Keratinocyte (primary cell): ENCODE measurements around the gene GABRR1. TPM values are rescaled to one million over a fixed set of nuclear protein-coding genes. Genes with fewer than 3 reads are reported as not detected.

Source experiments
- DNase-seq: peaks from one replicate; pipeline ENCODE4 v3.0.0-alpha.2; 2011; ENCODE audit warnings: low read depth, missing footprints, low spot score
- FAIRE-seq: peaks from 2 replicates; lab custom pipeline; 2011; peaks lifted over from hg19 to GRCh38; lab: Jason Lieb, UNC
- H2AFZ ChIP-seq: 2 replicates; pipeline ENCODE4 v1.6.0; 2012; ENCODE audit warnings: low read length, control low read depth, inconsistent platforms; ENCODE audit not compliant: control insufficient read depth
- H3K27ac ChIP-seq: 2 replicates; pipeline ENCODE4 v1.5.1; 2011; ENCODE audit warnings: low read length; ENCODE audit not compliant: control insufficient read depth, insufficient read depth
- H3K27me3 ChIP-seq: 3 replicates; pipeline ENCODE4 v1.6.0; 2011; ENCODE audit warnings: low read length; ENCODE audit not compliant: control insufficient read depth, insufficient read depth; ENCODE audit errors: extremely low read depth
- H3K36me3 ChIP-seq, 2 experiments: 2 replicates in 1 of 2; 3 replicates in 1 of 2; pipeline ENCODE4 v1.5.1; 2011; ENCODE audit warnings: low read length in 2 of 2, mild to moderate bottlenecking in 1 of 2; ENCODE audit not compliant: control insufficient read depth in 2 of 2, insufficient read depth in 2 of 2; ENCODE audit errors: extremely low read depth in 1 of 2
- H3K4me1 ChIP-seq: 3 replicates; pipeline ENCODE4 v1.5.1; 2011; ENCODE audit warnings: low read length; ENCODE audit not compliant: control insufficient read depth, insufficient read depth; ENCODE audit errors: extremely low read depth
- H3K4me2 ChIP-seq: 3 replicates; pipeline ENCODE4 v1.6.0; 2011; ENCODE audit warnings: low read depth, low read length; ENCODE audit not compliant: control insufficient read depth, insufficient read depth; ENCODE audit errors: extremely low read depth
- H3K4me3 ChIP-seq, 3 experiments: fragments of 200-600 bp in 1 of 3; sonication (generic) in 1 of 3; 2 replicates in 2 of 3; 3 replicates in 1 of 3; pipeline ENCODE4 v1.5.1; 2011 to 2016; ENCODE audit warnings: low read length in 3 of 3, mild to moderate bottlenecking in 3 of 3, control low read depth in 2 of 3, inconsistent platforms in 1 of 3, low read depth in 1 of 3, mixed read lengths in 1 of 3, mixed run types in 1 of 3, moderate library complexity in 1 of 3; ENCODE audit not compliant: control insufficient read depth in 2 of 3, insufficient read depth in 2 of 3; ENCODE audit errors: extremely low read depth in 1 of 3
- H3K79me2 ChIP-seq: 2 replicates; pipeline ENCODE4 v1.6.0; 2012; ENCODE audit warnings: low read length; ENCODE audit not compliant: control insufficient read depth, insufficient read depth
- H3K9ac ChIP-seq: 3 replicates; pipeline ENCODE4 v1.6.0; 2011; ENCODE audit warnings: low read length; ENCODE audit not compliant: control insufficient read depth, insufficient read depth; ENCODE audit errors: extremely low read depth
- H3K9me1 ChIP-seq: 3 replicates; pipeline ENCODE4 v1.6.0; 2011; ENCODE audit warnings: low read length; ENCODE audit not compliant: control insufficient read depth, insufficient read depth; ENCODE audit errors: extremely low read depth
- H3K9me3 ChIP-seq: 2 replicates; pipeline ENCODE4 v1.5.1; 2012; ENCODE audit warnings: low read depth, low read length; ENCODE audit not compliant: control insufficient read depth
- H4K20me1 ChIP-seq: 3 replicates; pipeline ENCODE4 v1.6.0; 2011; ENCODE audit warnings: low read length; ENCODE audit not compliant: control insufficient read depth, insufficient read depth; ENCODE audit errors: extremely low read depth
- EZH2 ChIP-seq: IDR thresholded peaks from one replicate; pipeline ENCODE4 v1.6.1; 2012; ENCODE audit warnings: inconsistent platforms, mild to moderate bottlenecking, low read length, moderate library complexity
- dilution Hi-C: fragments of 300-500 bp; cut with MboI; formaldehyde crosslinking; loops from one replicate; pipeline ENCODE4 v1.7.0; 2020; ENCODE audit warnings: low sequenced_read_pairs; ENCODE audit not compliant: extremely low pct_ligation_motif_present
- polyA plus RNA-seq, 5 experiments: library from polyadenylated mRNA; depleted of rRNA in 3 of 5; stranded (reverse) in 3 of 5; stranded (forward) in 1 of 5; unstranded in 1 of 5; fragments of >200 nt; gene quantifications; 1 replicate in 1 of 5; 2 replicates in 3 of 5; 3 replicates in 1 of 5; pipeline versions ENCODE4 v1.2.1 to v1.2.3, GENCODE V29; 2011 to 2012; ENCODE audit warnings: missing spikeins in 2 of 5, low read depth in 1 of 5, low replicate concordance in 1 of 5
- TF ChIP-seq, protein P1 (sequence below), 3 experiments: IDR thresholded peaks in 1 of 3; conservative IDR thresholded peaks in 1 of 3; optimal IDR thresholded peaks in 1 of 3; 2 replicates in 2 of 3; 3 replicates in 1 of 3; pipeline versions ENCODE3 to v1.5.1; 2011; ENCODE audit warnings: low read length in 3 of 3, mild to moderate bottlenecking in 3 of 3, moderate library complexity in 2 of 3, control low read depth in 1 of 3, inconsistent platforms in 1 of 3; ENCODE audit not compliant: insufficient read depth in 2 of 3; ENCODE audit errors: extremely low read depth in 1 of 3

The GABRR1 gene
- polyA plus RNA-seq, 1 donor (not counting 4 experiments of a cell fraction or from before 2014, with no cell fraction given), result 0.04 TPM

GRCh38 chr6:89154131-89154530 lies 63.0 kb downstream of the GABRR1 start:
- H3K27ac ChIP-seq, result no peak overlapping the region
- H3K79me2 ChIP-seq, result no peaks in the 10 kb centered on the region
- H2AFZ ChIP-seq, result no peak overlapping the region
- DNase-seq (no peak), FAIRE-seq (no peak)
- H3K36me3 ChIP-seq, result peaks cover 0 to 2% of the 10 kb centered on the region in 2 experiments
- H3K4me3 ChIP-seq, result no peak overlapping the region
- dilution Hi-C loops, result no loop called here
- H3K4me1 ChIP-seq, result no peaks in the 10 kb centered on the region
- H3K9ac ChIP-seq, result no peak overlapping the region
- no peaks in the 10 kb centered on the region for H3K9me3 ChIP-seq
- no peaks in the 10 kb centered on the region for H3K27me3 ChIP-seq
- TF ChIP-seq EZH2, result no peak
- TF ChIP-seq, protein P1, sequence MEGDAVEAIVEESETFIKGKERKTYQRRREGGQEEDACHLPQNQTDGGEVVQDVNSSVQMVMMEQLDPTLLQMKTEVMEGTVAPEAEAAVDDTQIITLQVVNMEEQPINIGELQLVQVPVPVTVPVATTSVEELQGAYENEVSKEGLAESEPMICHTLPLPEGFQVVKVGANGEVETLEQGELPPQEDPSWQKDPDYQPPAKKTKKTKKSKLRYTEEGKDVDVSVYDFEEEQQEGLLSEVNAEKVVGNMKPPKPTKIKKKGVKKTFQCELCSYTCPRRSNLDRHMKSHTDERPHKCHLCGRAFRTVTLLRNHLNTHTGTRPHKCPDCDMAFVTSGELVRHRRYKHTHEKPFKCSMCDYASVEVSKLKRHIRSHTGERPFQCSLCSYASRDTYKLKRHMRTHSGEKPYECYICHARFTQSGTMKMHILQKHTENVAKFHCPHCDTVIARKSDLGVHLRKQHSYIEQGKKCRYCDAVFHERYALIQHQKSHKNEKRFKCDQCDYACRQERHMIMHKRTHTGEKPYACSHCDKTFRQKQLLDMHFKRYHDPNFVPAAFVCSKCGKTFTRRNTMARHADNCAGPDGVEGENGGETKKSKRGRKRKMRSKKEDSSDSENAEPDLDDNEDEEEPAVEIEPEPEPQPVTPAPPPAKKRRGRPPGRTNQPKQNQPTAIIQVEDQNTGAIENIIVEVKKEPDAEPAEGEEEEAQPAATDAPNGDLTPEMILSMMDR (optimal IDR thresholded peaks at IDR 0.05 in 1 of 3, IDR thresholded peaks at IDR 0.05 in 1 of 3, conservative IDR thresholded peaks at IDR 0.05 in 1 of 3; ENCODE audit: extremely low read depth in 1 of 3, insufficient read depth in 2 of 3, low read length in 3 of 3), result no peak
- H3K9me1 ChIP-seq, result no peaks in the 10 kb centered on the region
- no peak overlapping the region for H3K4me2 ChIP-seq
- no peaks in the 10 kb centered on the region for H4K20me1 ChIP-seq

DNA sequence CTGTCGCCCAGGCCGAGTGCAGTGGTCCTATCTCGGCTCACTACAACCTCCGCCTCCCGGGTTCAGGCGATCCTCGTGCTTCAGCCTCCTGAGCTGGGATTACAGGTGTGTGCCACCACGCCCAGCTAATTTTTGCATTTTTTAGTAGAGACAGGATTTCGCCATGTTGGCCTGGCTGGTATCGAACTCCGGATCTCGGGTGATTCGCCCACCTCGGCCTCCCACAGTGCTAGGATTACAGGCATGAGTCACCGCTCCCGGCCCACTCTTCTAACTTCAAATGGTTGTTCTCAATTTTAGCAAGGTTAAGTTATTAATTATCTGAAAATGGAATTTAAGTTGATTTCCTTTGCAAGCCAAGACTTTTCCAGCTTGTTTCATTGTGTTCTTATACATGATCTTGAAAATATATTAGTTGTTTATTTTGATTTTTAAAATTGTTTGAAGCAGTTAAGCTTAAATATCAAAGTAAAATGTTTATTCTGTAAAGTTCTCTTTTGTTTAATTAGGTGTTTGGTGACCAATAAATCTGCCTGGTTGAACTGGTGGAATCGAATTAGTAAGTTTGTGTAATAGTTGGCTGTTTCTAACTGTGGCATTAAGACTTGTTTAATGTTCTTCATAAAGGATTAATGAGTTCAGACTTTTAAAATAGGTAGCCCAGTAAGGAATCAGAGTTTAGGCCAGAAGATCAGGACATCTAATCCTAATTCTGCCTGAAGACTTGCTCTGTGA lies 69.0 kb downstream of the GABRR1 start:
- DNase-seq, result no peak
- no peak overlapping the region for H3K4me2 ChIP-seq

More for the DNA sequence above, 69.0 kb downstream of the GABRR1 start:
- no peak for FAIRE-seq
- Histone ChIP-seq H3K27me3 (no peaks in the 10 kb centered on the region), H3K4me1 (no peaks in the 10 kb centered on the region), H3K36me3 (no peaks in the 10 kb centered on the region), H3K27ac (no peak overlapping the region), H3K4me3 (no peak overlapping the region), H3K9ac (no peak overlapping the region), H3K9me1 (no peaks in the 10 kb centered on the region), H2AFZ (no peak overlapping the region), H3K9me3 (no peaks in the 10 kb centered on the region), H3K79me2 (peaks cover 3% of the 10 kb centered on the region), H4K20me1 (no peaks in the 10 kb centered on the region)
- dilution Hi-C loops, result no loop called here
- TF ChIP-seq, protein P1 (optimal IDR thresholded peaks at IDR 0.05 in 1 of 3, IDR thresholded peaks at IDR 0.05 in 1 of 3, conservative IDR thresholded peaks at IDR 0.05 in 1 of 3; ENCODE audit: extremely low read depth in 1 of 3, insufficient read depth in 2 of 3, low read length in 3 of 3), result no peak
- TF ChIP-seq EZH2, result no peak
